ENCODE measurements around the gene MAML2. TPM values are rescaled to one million over a fixed set of nuclear protein-coding genes. Genes with fewer than 3 reads are reported as not detected.
A peak's percentile ranks its signal among the peaks of the same experiment; 100 is the strongest.

Gene MAML2
- total RNA-seq, 4 donors from 2014 or later, result 20.0 to 33.7 (median 23.2) TPM

- TF ChIP-seq POLR2A (IDR thresholded peaks at IDR 0.05; ENCODE audit: low read depth) (no peak), POLR2AphosphoS5 (IDR thresholded peaks at IDR 0.05) (no peak), CTCF (IDR thresholded peaks at IDR 0.05) (no peak), EP300 (IDR thresholded peaks at IDR 0.05) (no peak)
- H3K27ac ChIP-seq (replicated peaks in 1 of 4), result no peak overlapping the region
- H3K4me3 ChIP-seq, result no peak overlapping the region
- DNase-seq (ENCODE audit: extremely low spot score), result no peak
- peaks cover 0 to 3% (median 0%) of the 10 kb centered on the region in 4 donors for H3K36me3 ChIP-seq
- intact Hi-C loops (cut with DNase I), result no loop called here
- peaks cover 0 to 21% (median 7%) of the 10 kb centered on the region in 4 donors for H3K4me1 ChIP-seq
- H3K9me3 ChIP-seq, result no peaks in the 10 kb centered on the region
- H3K27me3 ChIP-seq, result no peaks in the 10 kb centered on the region
- WGBS, result 96% methylated on average over 7 of the region's 8 CpGs
Observed at GRCh38 chr11:96070453-96070852, 272.5 kb downstream of the MAML2 start.

- WGBS, result 61% methylated on average over 3 of the region's 3 CpGs
Observed at GRCh38 chr11:96067160-96067559, 275.8 kb downstream of the MAML2 start.

GRCh38 chr11:96065379-96065778 lies 277.6 kb downstream of the MAML2 start:
- no peak overlapping the region for H3K4me3 ChIP-seq
- H3K9me3 ChIP-seq, result no peaks in the 10 kb centered on the region
- no peaks in the 10 kb centered on the region for H3K27me3 ChIP-seq
- no peak overlapping the region for H3K27ac ChIP-seq (replicated peaks in 1 of 4)
- DNase-seq (ENCODE audit: extremely low spot score), result no peak
- intact Hi-C loops (cut with DNase I), result no loop called here
- WGBS, result 79% methylated on average over 3 of the region's 3 CpGs
- no peaks in the 10 kb centered on the region for H3K36me3 ChIP-seq
- no peak for TF ChIP-seq CTCF (IDR thresholded peaks at IDR 0.05)
- no peak for TF ChIP-seq POLR2AphosphoS5 (IDR thresholded peaks at IDR 0.05)
- TF ChIP-seq POLR2A (IDR thresholded peaks at IDR 0.05; ENCODE audit: low read depth), result no peak
- TF ChIP-seq EP300 (IDR thresholded peaks at IDR 0.05), result no peak
- H3K4me1 ChIP-seq, result peaks cover 0 to 50% (median 24%) of the 10 kb centered on the region in 4 donors

More at GRCh38 chr11:96067160-96067559, 275.8 kb downstream of the MAML2 start:
- Histone ChIP-seq H3K9me3 (no peaks in the 10 kb centered on the region), H3K4me3 (no peak overlapping the region), H3K27me3 (no peaks in the 10 kb centered on the region), H3K4me1 (peaks cover 0 to 32% (median 11%) of the 10 kb centered on the region in 4 donors), H3K27ac (replicated peaks in 1 of 4) (peak overlapping the region in 1 of 4 donors; percentile 13), H3K36me3 (no peaks in the 10 kb centered on the region)
- DNase-seq (ENCODE audit: extremely low spot score), result no peak
- intact Hi-C loops (cut with DNase I), result no loop called here
- TF ChIP-seq POLR2A (IDR thresholded peaks at IDR 0.05; ENCODE audit: low read depth) (no peak), POLR2AphosphoS5 (IDR thresholded peaks at IDR 0.05) (no peak), CTCF (IDR thresholded peaks at IDR 0.05) (no peak), EP300 (IDR thresholded peaks at IDR 0.05) (no peak)

- TF ChIP-seq CTCF (IDR thresholded peaks at IDR 0.05), result no peak
- TF ChIP-seq POLR2AphosphoS5 (IDR thresholded peaks at IDR 0.05), result no peak
- TF ChIP-seq EP300 (IDR thresholded peaks at IDR 0.05), result no peak
- TF ChIP-seq POLR2A (IDR thresholded peaks at IDR 0.05; ENCODE audit: low read depth), result no peak
- Histone ChIP-seq H3K4me1 (peaks cover 0 to 53% (median 25%) of the 10 kb centered on the region in 4 donors), H3K36me3 (no peaks in the 10 kb centered on the region), H3K27me3 (no peaks in the 10 kb centered on the region), H3K27ac (replicated peaks in 1 of 4) (no peak overlapping the region), H3K4me3 (no peak overlapping the region), H3K9me3 (no peaks in the 10 kb centered on the region)
- intact Hi-C loops (cut with DNase I), result no loop called here
- DNase-seq (ENCODE audit: extremely low spot score), result no peak
- 100% methylated on average over 2 of the region's 2 CpGs for WGBS
Observed at GRCh38 chr11:96063886-96064285, 279.1 kb downstream of the MAML2 start.

- peaks cover 0 to 53% (median 28%) of the 10 kb centered on the region in 4 donors for H3K4me1 ChIP-seq
- no peaks in the 10 kb centered on the region for H3K9me3 ChIP-seq
- no peaks in the 10 kb centered on the region for H3K27me3 ChIP-seq
- TF ChIP-seq EP300 (IDR thresholded peaks at IDR 0.05) (no peak), CTCF (IDR thresholded peaks at IDR 0.05) (no peak), POLR2A (IDR thresholded peaks at IDR 0.05; ENCODE audit: low read depth) (no peak), POLR2AphosphoS5 (IDR thresholded peaks at IDR 0.05) (no peak)
- intact Hi-C loops (cut with DNase I), result no loop called here
- no peaks in the 10 kb centered on the region for H3K36me3 ChIP-seq
- no peak for DNase-seq (ENCODE audit: extremely low spot score)
- WGBS, result 93% methylated on average over 2 of the region's 2 CpGs
- no peak overlapping the region for H3K4me3 ChIP-seq
- no peak overlapping the region for H3K27ac ChIP-seq (replicated peaks in 1 of 4)
Observed at GRCh38 chr11:96063053-96063452, 279.9 kb downstream of the MAML2 start.

All from esophagus muscularis mucosa (tissue), 4 donors.